ENCODE data around the gene C1orf159. TPM values are rescaled to one million over a fixed set of nuclear protein-coding genes. Genes with fewer than 3 reads are reported as not detected.

The C1orf159 gene
- total and polyA plus RNA-seq, 2 of the 8 experiments (the other 6 are each of a cell fraction or from before 2014, with no cell fraction given), result 10.0 to 10.9 TPM

DNA sequence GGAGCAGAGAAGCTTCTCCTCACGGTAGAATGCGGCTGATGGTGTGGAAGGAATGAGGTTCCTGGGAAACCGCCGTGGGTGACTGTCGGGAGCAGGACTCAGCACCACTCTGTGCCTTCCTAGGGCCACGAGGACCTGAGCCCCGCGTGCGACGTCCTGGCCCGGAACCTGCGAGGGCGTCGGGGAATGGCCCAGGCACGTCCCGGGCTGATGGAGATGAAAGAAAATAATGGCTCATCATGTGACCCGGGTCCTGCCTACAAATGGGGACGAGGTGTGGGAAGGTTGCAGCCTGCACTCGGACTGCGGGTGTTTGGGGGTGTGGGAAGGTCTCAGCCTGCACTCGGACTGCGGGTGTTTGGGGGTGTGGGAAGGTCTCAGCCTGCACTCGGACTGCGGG lies 32.7 kb upstream of the C1orf159 start:
- TF ChIP-seq, protein P1, sequence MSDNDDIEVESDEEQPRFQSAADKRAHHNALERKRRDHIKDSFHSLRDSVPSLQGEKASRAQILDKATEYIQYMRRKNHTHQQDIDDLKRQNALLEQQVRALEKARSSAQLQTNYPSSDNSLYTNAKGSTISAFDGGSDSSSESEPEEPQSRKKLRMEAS (IDR thresholded peaks at IDR 0.05), result 0 out of 2 replicates have a peak, but pooled peaks have one; percentile 20
- TF ChIP-seq EP300 (IDR thresholded peaks at IDR 0.05; ENCODE audit: borderline replicate concordance in 1 of 2, low read depth in 2 of 2, low read length in 2 of 2), result no peak
- 0 out of 2 replicates have a peak, but pooled peaks have one; percentile 39 for TF ChIP-seq GABPA (IDR thresholded peaks at IDR 0.05; ENCODE audit: borderline replicate concordance, insufficient read depth, low read length)
- no peak for TF ChIP-seq MAFK (IDR thresholded peaks at IDR 0.05; ENCODE audit: low read depth, low read length)
- no peak for TF ChIP-seq TEAD4 (IDR thresholded peaks at IDR 0.05; ENCODE audit: low read depth, low read length)
- TF ChIP-seq SUZ12 (IDR thresholded peaks at IDR 0.05; ENCODE audit: low read length), result no peak
- no peak for TF ChIP-seq SIN3A (conservative IDR thresholded peaks at IDR 0.05 in 1 of 2, IDR thresholded peaks at IDR 0.05 in 1 of 2; ENCODE audit: low read depth in 1 of 2, low read length in 2 of 2)
- Histone ChIP-seq H3K79me1 (ENCODE audit: low read depth, low read length) (no peaks in the 10 kb centered on the region), H3K36me3 (ENCODE audit: control insufficient read depth in 2 of 4, insufficient read depth in 4 of 4, low read length in 3 of 4) (no peaks in the 10 kb centered on the region), H2AK5ac (ENCODE audit: low read depth, low read length) (no peak overlapping the region), H4K20me1 (replicated peaks in 1 of 2; ENCODE audit: control insufficient read depth in 1 of 2, insufficient read depth in 2 of 2, low read length in 2 of 2) (no peaks in the 10 kb centered on the region), H3K4me2 (ENCODE audit: insufficient read depth in 1 of 2, low read depth in 2 of 2, low read length in 2 of 2) (no peak overlapping the region), H3K18ac (ENCODE audit: extremely low read depth, low read length) (no peak overlapping the region), H3K27me3 (replicated peaks in 1 of 4; ENCODE audit: control insufficient read depth in 3 of 4, extremely low read depth in 1 of 4, insufficient read depth in 3 of 4, low read length in 3 of 4) (no peaks in the 10 kb centered on the region; a peak in 2 of 7 replicates), H3K23ac (ENCODE audit: insufficient read length) (no peak overlapping the region), H2AFZ (ENCODE audit: low read length) (no peak overlapping the region), H4K91ac (replicated peaks; ENCODE audit: insufficient read length, low read length) (no peak overlapping the region), H3K4me1 (replicated peaks in 1 of 4; ENCODE audit: control insufficient read depth in 3 of 4, insufficient read depth in 4 of 4, low read length in 3 of 4) (peaks cover 0 to 8% (median 0%) of the 10 kb centered on the region in 4 experiments; a peak in 3 of 7 replicates), H2BK12ac (ENCODE audit: low read depth, low read length) (0 out of 2 replicates have a peak overlapping the region, but pooled peaks have one; percentile 60), H4K8ac (ENCODE audit: extremely low read depth, insufficient read depth, low read length) (no peak overlapping the region; the same call in 1 of the 2 replicates), H3K56ac (replicated peaks; ENCODE audit: insufficient read length, low read depth, low read length) (no peak overlapping the region), H3K9ac (replicated peaks in 1 of 4; ENCODE audit: extremely low read depth in 1 of 4, low read depth in 3 of 4, low read length in 3 of 4) (no peak overlapping the region), H3K4me3 (ENCODE audit: extremely low read depth in 1 of 4, insufficient read depth in 2 of 4, low read depth in 3 of 4, low read length in 4 of 4) (no peak overlapping the region), H2BK120ac (replicated peaks; ENCODE audit: low read depth, low read length) (no peak overlapping the region), H3K4ac (replicated peaks; ENCODE audit: insufficient read length, low read depth, low read length) (no peak overlapping the region), H3K23me2 (ENCODE audit: low read depth, low read length) (no peaks in the 10 kb centered on the region), H3K9me3 (ENCODE audit: insufficient read depth in 2 of 2, low read depth in 1 of 2, low read length in 1 of 2) (peaks cover 7 to 10% of the 10 kb centered on the region in 2 experiments; a peak in 2 of 4 replicates), H4K5ac (ENCODE audit: insufficient read length, low read depth, low read length) (no peak overlapping the region), H3K79me2 (ENCODE audit: control insufficient read depth in 1 of 2, insufficient read depth in 2 of 2, low read length in 2 of 2) (no peaks in the 10 kb centered on the region), H3K14ac (ENCODE audit: insufficient read length) (no peak overlapping the region), H3K27ac (ENCODE audit: low read depth, low read length) (no peak overlapping the region), H2BK15ac (ENCODE audit: low read length) (no peak overlapping the region), H2BK20ac (ENCODE audit: low read length) (no peak overlapping the region), H2BK5ac (ENCODE audit: low read depth, low read length) (no peak overlapping the region; the same call in 1 of the 2 replicates)
- 89% methylated on average over 24 of the region's 24 CpGs; no CpG with 5 or more reads in 1 of the 2 experiments for WGBS, 2 experiments (ENCODE audit: extremely low coverage in 1 of 2, insufficient coverage in 1 of 2, insufficient read length in 1 of 2, insufficient replicate concordance in 2 of 2, low coverage in 1 of 2, low lambda C conversion rate in 2 of 2, missing lambda C conversion rate in 1 of 2)
- ChIA-PET CTCF (ENCODE audit: partially characterized antibody) (interaction anchor here (0.9 to 2.2 kb wide), 5 partner anchors 11 to 62 kb away, joined by 3 to 7 read pairs (median 3); no protein-coding TSS in a partner anchor), POLR2A (ENCODE audit: partially characterized antibody) (interaction anchor here (0.6 to 1.4 kb wide), 3 partner anchors 13 to 172 kb away, joined by 3 to 5 read pairs (median 3); no protein-coding TSS in a partner anchor)
- DNase-seq (ENCODE audit: low read depth in 1 of 2, low spot score in 2 of 2) (no peak), FAIRE-seq (no peak)

Measured in H1 (cell line).